Prostate gland (tissue), 2 donors: Measurements from ENCODE around the gene ALG8. TPM values are rescaled to one million over a fixed set of nuclear protein-coding genes. Genes with fewer than 3 reads are reported as not detected.
"Not testable (repeated sequence)": the region's sequence is repeated elsewhere in the genome, so short reads cannot be mapped to it uniquely, and the experiment has no call there.

ENCODE experiments used
- DNase-seq: peaks from one replicate; pipeline ENCODE4 v3.0.0-alpha.2; 2019; ENCODE audit warnings: low spot score
- H3K27ac ChIP-seq, 2 donors: fragments of 200-600 bp; sonication (generic); 2 replicates each; pipeline ENCODE4 v1.5.1; 2017 to 2019
- H3K27me3 ChIP-seq: fragments of 200-600 bp; sonication (generic); replicated peaks from 2 replicates; pipeline ENCODE4 v1.5.1; 2019; ENCODE audit not compliant: insufficient read depth
- H3K36me3 ChIP-seq, 2 donors: fragments of 200-600 bp; sonication (generic); 1 replicate in 1 of 2; 2 replicates in 1 of 2; pipeline versions ENCODE4 v1.5.1 to v1.8.1; 2017 to 2019
- H3K4me1 ChIP-seq: fragments of 200-600 bp; sonication (generic); replicated peaks from 2 replicates; pipeline ENCODE4 v1.5.1; 2019
- H3K4me3 ChIP-seq, 2 donors: fragments of 200-600 bp; sonication (generic); 2 replicates each; pipeline ENCODE4 v1.5.1; 2017 to 2019
- H3K9me3 ChIP-seq: fragments of 200-600 bp; sonication (generic); 2 replicates; pipeline ENCODE4 v1.5.1; 2017
- POLR2A ChIP-seq: fragments of 450-650 bp; IDR thresholded peaks from one replicate; pipeline ENCODE4 v1.6.1; 2016; ENCODE audit warnings: antibody characterized with exemption, mild to moderate bottlenecking
- POLR2AphosphoS5 ChIP-seq: sonication (generic); formaldehyde crosslinking; IDR thresholded peaks from one replicate; pipeline ENCODE4 v1.6.1; 2017; ENCODE audit warnings: antibody characterized with exemption
- WGBS: methylation state at CpG from one replicate; pipeline ENCODE4 v1.1.5; 2018; 5-methylcytosine and 5-hydroxymethylcytosine counted together
- intact Hi-C: fragments of 100-400 bp; cut with DNase I; formaldehyde crosslinking; loops from one replicate; pipeline ENCODE4 v1.14.2; 2022
- total RNA-seq, 2 donors: library from RNA; depleted of rRNA; stranded (reverse); fragments of >200 nt; gene quantifications; one replicate each; pipeline ENCODE4 v1.1.0, GENCODE V29; 2016
- TF ChIP-seq, protein P1 (sequence below), 4 experiments: fragments of 200-600 bp in 2 of 4; fragments of 450-650 bp in 2 of 4; sonication (generic) in 2 of 4; IDR thresholded peaks; 1 replicate in 3 of 4; 2 replicates in 1 of 4; pipeline ENCODE4 v1.5.1; 2016 to 2019; ENCODE audit warnings: antibody characterized with exemption in 4 of 4, mild to moderate bottlenecking in 2 of 4, moderate library complexity in 2 of 4

The ALG8 gene
- total RNA-seq, 2 donors from 2014 or later: 34.0 to 50.3 TPM

DNA sequence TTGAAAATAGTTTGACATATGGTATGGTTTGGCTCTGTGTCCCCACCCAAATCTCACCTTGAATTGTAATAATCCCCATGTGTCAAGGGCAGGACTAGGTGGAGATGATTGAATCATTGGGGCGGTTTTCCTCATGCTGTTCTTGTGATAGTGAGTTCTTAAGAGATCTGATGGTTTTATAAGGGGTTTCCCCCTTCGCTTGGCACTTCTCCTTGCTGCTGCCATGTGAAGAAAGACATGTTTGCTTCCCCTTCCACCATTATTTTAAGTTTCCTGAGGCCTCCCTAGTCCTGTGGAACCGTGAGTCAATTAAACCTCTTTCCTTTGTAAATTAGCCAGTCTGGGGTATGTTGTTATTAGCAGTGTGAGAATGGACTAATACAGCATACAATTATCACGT, 41.3 kb upstream of the ALG8 start:
- intact Hi-C loops: no loop called here
- 87% methylated on average over 4 of the region's 4 CpGs for WGBS
- Histone ChIP-seq H3K4me1 (no peaks in the 10 kb centered on the region), H3K36me3 (no peaks in the 10 kb centered on the region), H3K4me3 (no peak overlapping the region), H3K27me3 (no peaks in the 10 kb centered on the region), H3K9me3 (no peaks in the 10 kb centered on the region), H3K27ac (no peak overlapping the region)
- no peak for DNase-seq
- TF ChIP-seq, protein P1, sequence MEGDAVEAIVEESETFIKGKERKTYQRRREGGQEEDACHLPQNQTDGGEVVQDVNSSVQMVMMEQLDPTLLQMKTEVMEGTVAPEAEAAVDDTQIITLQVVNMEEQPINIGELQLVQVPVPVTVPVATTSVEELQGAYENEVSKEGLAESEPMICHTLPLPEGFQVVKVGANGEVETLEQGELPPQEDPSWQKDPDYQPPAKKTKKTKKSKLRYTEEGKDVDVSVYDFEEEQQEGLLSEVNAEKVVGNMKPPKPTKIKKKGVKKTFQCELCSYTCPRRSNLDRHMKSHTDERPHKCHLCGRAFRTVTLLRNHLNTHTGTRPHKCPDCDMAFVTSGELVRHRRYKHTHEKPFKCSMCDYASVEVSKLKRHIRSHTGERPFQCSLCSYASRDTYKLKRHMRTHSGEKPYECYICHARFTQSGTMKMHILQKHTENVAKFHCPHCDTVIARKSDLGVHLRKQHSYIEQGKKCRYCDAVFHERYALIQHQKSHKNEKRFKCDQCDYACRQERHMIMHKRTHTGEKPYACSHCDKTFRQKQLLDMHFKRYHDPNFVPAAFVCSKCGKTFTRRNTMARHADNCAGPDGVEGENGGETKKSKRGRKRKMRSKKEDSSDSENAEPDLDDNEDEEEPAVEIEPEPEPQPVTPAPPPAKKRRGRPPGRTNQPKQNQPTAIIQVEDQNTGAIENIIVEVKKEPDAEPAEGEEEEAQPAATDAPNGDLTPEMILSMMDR (IDR thresholded peaks at IDR 0.05): no peak
- TF ChIP-seq POLR2A: no peak
- TF ChIP-seq POLR2AphosphoS5: no peak

DNA sequence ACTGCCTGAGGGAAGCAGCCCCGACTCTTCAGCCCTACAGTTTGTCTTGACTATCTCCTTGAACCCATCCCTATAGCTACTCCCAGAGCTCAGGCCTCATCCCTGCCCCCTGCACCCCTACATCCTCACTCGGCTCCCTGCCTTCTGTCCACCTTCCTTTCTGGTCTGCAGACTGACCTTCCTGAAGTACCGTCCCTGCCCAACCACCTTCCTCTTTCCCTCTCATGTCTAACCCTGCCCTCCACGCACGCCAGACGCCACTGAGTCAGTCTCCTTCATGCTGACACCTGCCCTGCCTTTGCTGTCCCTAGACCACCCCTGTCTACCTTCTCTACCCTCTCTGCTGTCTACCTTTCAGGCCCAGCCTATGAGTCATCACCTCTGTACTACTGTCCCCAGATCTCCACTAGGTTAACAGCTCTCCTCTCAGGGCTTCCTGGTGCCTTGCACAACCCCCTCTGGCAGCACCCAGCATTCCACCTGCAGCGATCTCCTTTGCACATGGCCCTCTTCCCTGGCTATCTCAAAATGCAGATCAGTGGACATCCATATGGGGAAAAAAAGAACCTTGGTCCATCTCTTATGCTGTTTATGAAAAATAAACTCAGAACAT, 40.1 kb upstream of the ALG8 start:
- Histone ChIP-seq H3K27me3 (no peaks in the 10 kb centered on the region), H3K36me3 (no peaks in the 10 kb centered on the region), H3K27ac (no peak overlapping the region), H3K4me3 (no peak overlapping the region), H3K4me1 (no peaks in the 10 kb centered on the region), H3K9me3 (no peaks in the 10 kb centered on the region)
- WGBS: 90% methylated on average over 7 of the region's 7 CpGs
- TF ChIP-seq POLR2A: no peak
- TF ChIP-seq, protein P1 (IDR thresholded peaks at IDR 0.05): no peak
- TF ChIP-seq POLR2AphosphoS5: no peak
- DNase-seq: no peak
- intact Hi-C loops: no loop called here

DNA sequence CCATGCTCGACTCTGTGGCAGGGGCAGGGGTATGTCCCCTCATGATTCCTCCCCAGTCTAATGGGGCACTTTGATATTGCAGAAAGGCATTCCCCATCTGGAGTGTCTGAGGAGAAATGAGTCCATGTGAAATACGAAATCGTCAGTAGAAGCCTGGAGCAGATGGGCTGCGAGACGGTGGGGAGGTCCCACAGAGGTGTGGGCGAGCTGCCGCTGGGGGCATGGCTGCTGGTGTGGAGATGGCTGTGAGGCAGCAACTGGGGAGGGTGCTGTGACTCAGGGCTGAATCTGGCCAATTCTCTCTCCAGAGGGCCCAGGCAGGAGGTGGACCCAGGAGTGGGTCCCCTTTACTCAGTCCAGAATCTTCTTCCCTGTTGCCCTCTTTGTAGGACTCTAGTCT, 37.8 kb upstream of the ALG8 start:
- no peaks in the 10 kb centered on the region for H3K4me1 ChIP-seq
- no peak overlapping the region for H3K4me3 ChIP-seq
- WGBS: 91% methylated on average over 7 of the region's 7 CpGs
- intact Hi-C loops: no loop called here
- H3K27me3 ChIP-seq: no peaks in the 10 kb centered on the region
- H3K36me3 ChIP-seq: no peaks in the 10 kb centered on the region
- no peak for DNase-seq
- no peak overlapping the region for H3K27ac ChIP-seq
- TF ChIP-seq, protein P1 (IDR thresholded peaks at IDR 0.05): no peak
- H3K9me3 ChIP-seq: no peaks in the 10 kb centered on the region

DNA sequence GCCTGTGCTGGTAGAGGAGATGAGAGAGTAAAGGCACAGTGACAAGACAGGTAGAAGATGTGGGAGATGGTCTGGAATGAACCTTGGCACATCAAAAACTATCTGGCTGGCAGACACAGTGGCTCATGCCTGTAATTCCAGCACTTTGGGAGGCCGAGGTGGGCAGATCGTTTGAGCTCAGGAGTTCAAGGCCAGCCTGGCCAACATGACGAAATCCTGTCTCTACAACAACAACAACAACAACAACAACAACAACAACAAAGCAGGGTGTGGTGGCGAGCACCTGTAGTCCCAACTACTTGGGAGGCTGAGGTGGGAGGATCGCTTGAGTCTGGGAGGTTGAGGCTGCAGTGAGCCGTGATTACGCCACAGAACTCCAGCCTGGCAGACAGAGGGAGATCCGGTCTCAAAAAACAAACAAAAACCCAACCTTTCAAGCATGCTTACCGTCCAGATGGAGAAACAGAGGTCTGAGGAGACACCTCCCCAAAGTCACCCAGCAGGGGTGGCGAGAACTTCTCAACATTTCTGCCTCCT, 37.2 kb upstream of the ALG8 start:
- no peak for DNase-seq
- H3K9me3 ChIP-seq: no peaks in the 10 kb centered on the region
- WGBS: 91% methylated on average over 10 of the region's 10 CpGs
- no peak overlapping the region for H3K4me3 ChIP-seq
- H3K4me1 ChIP-seq: no peaks in the 10 kb centered on the region
- intact Hi-C loops: no loop called here
- H3K27me3 ChIP-seq: no peaks in the 10 kb centered on the region
- TF ChIP-seq POLR2A (no peak), POLR2AphosphoS5 (no peak)
- TF ChIP-seq, protein P1 (IDR thresholded peaks at IDR 0.05): no peak
- no peak overlapping the region for H3K27ac ChIP-seq
- H3K36me3 ChIP-seq: no peaks in the 10 kb centered on the region

DNA sequence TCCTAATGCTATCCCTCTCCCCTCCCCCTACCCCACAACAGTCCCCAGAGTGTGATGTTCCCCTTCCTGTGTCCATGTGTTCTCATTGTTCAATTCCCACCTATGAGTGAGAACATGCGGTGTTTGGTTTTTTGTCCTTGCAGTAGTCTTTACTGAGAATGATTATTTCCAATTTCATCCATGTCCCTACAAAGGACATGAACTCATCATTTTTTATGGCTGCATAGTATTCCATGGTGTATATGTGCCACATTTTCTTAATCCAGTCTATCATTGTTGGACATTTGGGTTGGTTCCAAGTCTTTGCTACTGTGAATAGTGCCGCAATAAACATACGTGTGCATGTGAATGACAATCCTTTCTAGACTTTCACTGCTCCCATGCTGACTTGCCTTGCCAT, 36.4 kb upstream of the ALG8 start:
- H3K4me3 ChIP-seq, H3K36me3 ChIP-seq, H3K27me3 ChIP-seq, H3K27ac ChIP-seq, H3K9me3 ChIP-seq, H3K4me1 ChIP-seq, intact Hi-C loops, DNase-seq: not testable (repeated sequence)
- WGBS: 100% methylated on average over 3 of the region's 3 CpGs
